C4-2B (cell line): ENCODE measurements around the gene L3MBTL2.

Source experiments
- CTCF ChIP-seq: fragments of 450-650 bp; conservative IDR thresholded peaks from 2 replicates; pipeline ENCODE4 v1.5.1; 2017; ENCODE audit warnings: mild to moderate bottlenecking
- ZFX ChIP-seq: fragments of 450-650 bp; IDR thresholded peaks from 2 replicates; pipeline ENCODE4 v1.6.1; 2017

GRCh38 chr22:41230401-41230785 is 25.3 kb downstream of the L3MBTL2 start:
- TF ChIP-seq CTCF (no peak), ZFX (no peak)
